Measurements from ENCODE around the gene POU2F1. TPM values are rescaled to one million over a fixed set of nuclear protein-coding genes. Genes with fewer than 3 reads are reported as not detected.

Gene POU2F1
- total RNA-seq, 1 donor from 2014 or later: 4.0 TPM

DNA sequence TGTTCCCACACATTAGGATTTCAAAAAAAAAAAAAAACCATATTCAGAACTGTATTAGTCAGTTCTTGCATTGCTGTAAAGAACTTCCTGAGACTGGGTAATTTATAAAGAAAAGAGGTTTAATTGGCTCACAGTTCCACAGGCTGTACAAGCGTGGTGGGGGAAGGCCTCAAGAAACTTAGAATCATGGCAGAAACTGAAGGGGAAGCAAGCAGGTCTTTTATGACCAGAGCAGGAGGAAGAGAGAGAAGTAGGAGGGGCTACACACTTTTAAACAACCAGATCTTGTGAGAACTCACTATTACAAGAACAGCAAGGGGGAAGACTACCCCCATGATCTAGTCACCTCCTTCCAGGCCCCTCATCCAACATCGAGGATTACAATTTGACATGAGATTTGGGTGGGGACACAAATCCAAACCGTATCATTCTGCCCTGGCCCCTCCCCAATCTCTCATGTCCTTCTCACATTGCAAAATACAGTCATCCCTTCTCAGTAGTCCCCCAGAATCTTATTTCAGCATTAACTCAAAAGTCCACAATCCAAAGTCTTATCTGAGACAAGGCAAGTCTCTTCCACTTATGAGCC lies 51.8 kb downstream of the POU2F1 start:
- no peak for DNase-seq (ENCODE audit: low read depth, low spot score)

DNA sequence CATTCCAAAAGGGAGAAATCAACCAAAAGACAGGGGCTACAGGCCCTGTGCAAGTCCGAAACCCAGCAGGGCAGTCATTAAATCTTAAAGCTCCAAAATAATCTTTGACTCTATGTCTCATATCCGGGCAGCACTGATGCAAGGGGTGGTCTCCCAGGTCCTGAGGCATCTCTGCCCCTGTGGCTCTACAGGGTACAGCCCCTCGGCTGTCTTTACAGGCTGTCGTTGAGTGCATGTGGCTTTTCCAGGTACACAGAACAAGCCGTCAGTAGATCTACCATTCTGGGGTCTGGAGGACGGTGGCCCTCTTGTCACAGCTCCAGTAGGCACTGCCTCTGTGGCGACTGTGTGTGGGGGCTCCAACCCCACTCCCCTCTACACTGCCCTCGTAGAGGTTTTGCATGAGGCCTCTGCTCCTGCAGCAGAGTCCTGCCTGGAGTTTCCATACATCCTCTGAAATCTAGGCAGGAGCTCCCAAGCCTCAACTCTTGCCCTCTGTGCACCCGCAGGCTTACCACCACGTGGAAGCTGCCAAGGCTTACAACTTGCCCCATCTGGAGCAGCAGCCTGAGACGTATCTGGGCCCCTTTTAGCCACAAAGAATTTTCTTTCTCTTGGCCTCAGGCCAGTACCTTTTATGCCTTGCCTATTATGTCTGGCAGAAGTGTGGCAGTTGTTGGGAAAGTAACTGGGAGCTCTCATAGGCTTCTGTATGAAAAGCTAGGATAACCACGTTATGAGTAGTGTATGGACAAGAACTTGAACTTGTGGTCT lies 52.5 kb downstream of the POU2F1 start:
- no peak for DNase-seq (ENCODE audit: low read depth, low spot score)

DNA sequence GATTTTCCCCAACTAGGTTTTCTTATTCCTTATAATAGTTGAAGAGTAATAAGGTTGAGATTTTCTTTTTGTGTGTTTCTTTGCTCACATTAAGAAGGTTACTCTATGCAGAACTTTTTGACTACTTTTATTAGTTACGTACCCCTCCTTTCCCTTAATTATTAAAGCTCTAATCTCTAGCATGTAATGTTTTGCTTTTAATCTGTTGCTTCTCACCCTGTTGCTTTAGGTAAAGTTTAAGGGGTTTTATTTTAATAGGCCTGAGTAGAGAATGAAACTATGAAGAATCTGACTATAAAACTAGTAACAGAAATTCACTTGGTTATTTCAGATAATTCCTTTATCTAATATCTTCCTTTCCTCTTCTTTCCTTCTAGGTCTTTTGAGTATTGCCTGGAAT lies 53.4 kb downstream of the POU2F1 start:
- DNase-seq (ENCODE audit: low read depth, low spot score): no peak

DNA sequence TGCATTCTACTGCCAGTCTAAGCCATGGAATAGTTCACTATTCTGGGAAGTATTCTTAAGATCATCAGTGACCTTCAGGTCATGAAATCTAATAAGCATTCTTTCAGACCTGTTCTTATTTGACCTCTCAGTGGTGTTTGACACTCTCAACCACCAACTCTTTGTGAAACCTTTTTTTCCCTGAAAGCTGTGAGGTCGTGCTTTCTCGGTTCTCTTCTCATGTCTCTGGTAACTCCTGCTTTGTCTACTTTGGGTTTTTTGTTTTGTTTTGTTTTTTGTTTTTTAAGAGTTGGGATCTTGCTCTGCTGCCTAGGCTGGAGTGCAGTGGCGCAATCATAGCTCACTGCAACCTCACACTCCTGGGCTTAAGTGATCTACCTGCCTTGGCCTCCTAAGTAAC lies 56.3 kb downstream of the POU2F1 start:
- DNase-seq (ENCODE audit: low read depth, low spot score): no peak

DNA sequence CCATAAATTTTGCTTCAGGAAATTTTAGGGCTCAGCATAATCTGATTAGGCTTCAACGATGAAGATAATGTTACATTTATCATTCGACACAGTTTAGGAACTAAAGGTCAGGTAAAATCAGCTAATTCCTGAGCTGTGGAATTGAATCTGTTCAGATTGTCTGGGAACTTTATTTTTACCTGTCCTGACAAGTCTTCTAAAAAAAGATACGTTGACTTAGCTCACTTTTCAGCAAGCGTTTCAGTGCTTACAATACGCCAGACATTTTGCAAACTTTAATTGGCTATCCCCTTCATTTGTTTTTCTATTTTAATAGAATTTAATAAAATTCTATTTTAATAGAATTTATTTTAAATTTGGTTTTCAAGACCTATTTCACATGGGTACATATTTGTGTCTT lies 57.8 kb downstream of the POU2F1 start:
- no peak for DNase-seq (ENCODE audit: low read depth, low spot score)

DNA sequence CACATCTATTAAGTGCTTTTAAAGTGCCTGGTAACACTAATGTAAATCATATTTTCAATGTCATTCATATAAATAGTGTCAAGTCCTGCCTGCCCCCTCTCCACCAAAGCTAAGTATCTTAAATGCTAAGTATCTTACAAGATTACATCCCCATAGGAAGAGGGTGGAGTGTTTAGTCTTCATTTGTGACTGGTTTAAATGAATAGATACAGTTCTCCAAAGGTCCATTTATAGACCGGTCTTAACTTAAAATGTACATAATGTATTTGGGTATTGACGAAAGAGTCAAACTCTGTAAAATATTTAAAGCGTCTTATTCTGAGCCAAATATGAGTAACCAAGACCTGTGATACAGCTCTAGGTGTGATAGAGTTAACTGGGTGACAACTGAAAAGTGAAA lies 60.2 kb downstream of the POU2F1 start:
- no peak for DNase-seq (ENCODE audit: low read depth, low spot score)

DNA sequence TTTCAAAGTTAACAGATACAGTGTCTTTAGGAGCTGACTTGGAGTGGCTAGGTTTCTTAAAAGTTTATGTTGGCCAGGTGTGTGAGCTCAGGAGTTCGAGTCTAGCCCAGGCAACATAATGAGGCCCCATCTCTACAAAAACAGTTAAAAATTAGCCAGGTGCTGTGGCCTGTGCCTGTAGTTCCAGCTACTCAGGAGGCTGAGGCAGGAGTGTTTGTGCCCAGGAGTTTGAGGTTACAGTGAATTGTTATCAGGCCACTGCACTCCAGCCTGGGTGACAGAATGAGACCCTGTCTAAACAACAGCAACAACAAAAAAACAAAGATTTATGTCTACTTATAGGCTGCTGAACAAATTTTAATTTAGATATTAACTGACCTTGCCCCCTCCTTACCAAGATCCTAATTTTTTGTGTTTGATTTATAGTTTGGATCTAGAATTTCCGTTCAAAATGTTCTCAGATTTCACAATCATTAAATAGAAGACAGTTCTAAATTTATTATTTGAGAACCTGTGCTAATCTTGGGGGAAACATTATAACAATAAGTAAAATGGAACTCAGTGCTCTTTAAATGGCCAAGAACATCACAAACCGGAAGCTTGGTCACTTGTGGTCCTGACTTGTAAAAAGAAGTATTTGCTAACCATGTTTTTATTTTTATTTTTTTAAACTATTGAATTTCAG lies 67.8 kb downstream of the POU2F1 start:
- DNase-seq (ENCODE audit: low read depth, low spot score): no peak

DNA sequence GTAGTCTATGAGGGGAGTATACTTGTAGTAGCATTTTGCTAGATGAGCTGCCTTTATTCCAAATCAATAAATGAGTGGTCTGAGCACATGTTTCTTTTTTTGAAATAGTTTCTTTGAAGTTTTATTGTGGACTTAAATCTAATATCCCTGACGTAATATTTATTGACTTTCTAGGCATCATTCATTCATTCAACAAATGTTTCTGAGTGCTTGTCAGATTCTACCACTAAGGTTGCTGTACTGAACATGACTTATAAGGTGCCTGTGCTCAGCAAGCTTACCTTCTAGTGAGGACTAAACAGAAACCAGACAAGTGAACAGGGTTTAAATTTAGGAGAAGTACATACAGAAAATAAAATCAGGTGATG lies 68.4 kb downstream of the POU2F1 start:
- no peak for DNase-seq (ENCODE audit: low read depth, low spot score)

DNA sequence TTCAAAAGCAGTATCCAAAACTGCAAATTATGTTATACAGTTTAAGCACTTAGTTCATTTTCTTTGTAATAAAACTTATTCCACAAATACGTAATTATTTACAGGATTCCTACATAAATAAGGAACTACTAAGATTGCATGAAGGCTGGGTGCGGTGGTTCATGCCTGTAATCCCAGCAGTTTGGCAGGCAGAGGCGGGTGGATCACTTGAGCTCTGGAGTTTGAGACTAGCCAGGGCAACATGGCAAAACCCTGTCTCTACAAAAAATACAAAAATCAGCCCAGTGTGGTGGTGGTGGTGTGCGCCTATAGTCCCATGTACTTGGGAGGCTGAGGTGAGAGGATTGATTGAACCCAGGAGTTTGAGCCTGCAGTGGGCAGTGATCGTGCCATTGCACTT lies 69.3 kb downstream of the POU2F1 start:
- no peak for DNase-seq (ENCODE audit: low read depth, low spot score)

DNA sequence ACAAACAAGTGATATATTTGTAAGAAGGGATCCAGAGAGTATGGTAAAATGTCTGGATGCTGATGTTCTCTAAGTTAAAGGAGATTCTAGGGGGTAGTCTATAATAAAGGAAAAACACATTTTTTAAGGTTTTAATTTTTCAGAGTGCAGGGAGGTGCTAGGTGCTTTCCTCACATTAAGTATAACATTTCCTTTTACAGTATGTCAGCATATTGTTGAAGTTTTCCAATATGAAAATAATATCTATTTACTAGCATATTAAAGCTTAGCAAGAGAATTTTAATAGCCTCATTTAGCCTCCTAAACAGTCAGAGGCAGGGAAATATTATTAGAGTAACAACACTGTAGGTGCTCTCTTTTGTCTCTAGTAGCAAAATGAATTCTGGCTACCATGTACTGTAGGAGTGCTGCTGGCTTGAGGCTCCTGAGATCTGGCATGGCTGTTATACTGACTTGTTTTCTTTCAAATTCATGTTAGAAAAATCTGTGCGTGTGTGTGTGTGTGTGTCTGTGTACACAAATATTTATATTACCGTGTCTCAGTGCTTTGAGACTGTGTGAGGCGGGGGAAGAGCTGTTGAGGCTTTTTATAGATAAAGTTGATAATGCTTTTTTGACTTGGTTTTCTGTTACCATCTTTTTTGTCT lies 71.0 kb downstream of the POU2F1 start:
- no peak for DNase-seq (ENCODE audit: low read depth, low spot score)

DNA sequence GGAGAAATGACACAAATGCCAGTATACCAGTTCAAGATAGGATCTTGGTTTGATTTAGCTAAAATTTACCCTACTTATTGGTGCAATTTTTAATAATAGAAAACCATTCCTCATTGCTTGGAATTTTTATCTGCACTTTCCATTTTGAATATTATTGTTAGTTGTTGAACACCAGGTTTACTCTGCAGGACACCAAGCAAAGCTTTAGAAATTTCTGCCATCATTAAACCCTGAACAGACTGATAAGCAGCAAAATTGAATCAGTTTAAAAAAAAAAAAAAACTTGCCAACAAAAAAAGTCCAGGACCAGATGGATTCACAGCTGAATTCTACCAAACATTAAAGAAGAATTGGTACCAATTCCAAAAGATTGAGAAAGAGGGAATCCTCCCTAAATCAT lies 71.5 kb downstream of the POU2F1 start:
- no peak for DNase-seq (ENCODE audit: low read depth, low spot score)

DNA sequence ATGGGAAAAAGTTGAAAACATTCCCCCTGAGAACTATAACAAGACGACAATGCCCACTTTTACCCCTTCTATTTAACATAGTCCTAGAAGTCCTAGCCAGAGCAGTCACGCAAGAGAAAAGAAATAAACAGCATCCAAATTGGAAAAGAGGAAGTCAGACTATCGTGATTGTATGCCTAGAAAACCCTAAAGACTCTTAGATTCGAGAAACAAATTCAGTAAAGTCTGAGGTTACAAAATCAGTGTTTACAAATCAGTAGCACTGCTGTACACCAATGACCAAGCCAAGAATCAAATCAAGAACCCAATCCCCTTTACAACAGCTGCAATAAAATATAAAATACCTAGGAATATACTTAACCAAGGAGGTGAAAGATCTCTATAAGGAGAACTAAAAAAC lies 72.4 kb downstream of the POU2F1 start:
- DNase-seq (ENCODE audit: low read depth, low spot score): no peak

DNA sequence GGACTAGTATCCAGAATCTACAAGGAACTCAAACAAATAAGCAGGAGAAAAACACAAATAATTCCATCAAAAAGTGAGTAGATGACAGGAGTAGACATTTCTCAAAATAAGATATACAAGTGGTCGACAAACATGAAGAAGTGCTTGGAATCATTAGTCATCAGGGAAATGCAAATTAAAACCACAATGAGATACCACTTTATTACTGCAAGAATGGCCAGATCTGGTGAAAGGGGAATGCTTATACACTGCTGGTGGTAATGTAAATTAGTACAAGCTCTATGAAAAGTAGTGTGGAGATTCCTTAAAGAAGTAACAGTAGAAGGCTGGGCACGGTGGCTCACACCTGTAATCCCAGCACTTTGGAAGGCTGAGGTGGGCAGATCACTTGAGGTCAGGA lies 73.8 kb downstream of the POU2F1 start:
- no peak for DNase-seq (ENCODE audit: low read depth, low spot score)

DNA sequence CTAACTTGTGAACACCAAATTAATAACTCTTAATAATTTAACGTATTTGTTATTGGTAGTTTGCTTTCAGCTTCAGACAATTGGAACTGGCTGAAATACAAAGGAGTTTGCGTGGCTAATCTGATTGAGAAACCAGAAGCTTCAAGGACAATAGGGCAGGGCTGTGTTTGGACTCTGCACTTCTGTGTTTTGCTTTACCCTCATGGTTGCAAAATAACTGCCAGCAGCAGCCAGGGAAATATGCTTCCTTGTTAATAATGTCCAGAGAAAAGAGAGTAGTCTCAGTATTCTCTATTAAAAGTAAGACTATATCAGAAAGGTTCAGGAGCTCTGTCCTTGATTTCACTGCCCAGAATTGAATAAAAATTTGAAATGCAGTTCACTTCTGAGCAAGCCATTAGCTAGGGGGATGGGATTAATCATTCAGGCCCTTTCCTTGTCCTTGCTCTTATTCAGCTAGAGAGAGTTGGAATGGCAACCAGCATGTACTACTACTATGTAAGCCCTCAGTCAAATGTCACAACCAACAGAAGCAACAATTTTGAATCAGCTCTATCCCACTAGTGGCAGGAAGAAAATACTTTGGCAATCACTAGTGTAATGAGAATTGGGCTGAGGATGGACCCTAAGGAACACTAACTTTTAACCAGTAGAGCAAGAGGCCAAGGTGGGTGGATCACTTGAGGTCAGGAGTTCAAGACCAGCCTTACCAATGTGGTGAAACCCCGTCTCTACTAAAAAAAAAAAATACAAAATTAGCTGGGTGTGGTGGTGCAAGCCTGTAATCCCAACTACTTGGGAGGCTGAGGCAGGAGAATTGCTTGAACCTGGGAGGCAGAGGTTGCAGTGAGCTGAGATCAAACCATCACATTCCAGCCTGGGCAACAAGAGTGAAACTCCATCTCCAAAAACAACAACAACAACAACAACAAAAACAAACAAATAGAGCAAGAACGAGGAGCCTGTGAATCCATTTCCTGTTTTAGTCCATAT lies 76.8 kb downstream of the POU2F1 start:
- DNase-seq (ENCODE audit: low read depth, low spot score): no peak

DNA sequence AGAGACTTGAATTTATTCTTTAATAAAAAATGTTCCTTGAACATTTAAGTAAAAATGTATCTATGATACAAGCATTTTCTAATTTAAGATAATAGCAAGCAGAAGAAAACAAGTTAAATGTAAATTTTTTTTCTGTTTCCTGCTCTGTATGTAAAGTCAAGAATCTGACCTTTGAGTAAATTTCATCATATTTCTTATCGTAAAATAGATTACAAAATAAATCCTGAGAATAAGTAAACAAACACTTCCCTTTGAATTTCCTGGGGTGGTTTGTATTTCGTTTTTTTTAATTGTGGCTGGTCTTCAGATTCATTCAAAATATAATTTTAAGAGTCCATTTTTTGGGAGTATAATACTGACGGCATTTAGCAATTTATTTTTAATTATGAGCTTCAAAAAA lies 77.6 kb downstream of the POU2F1 start:
- DNase-seq (ENCODE audit: low read depth, low spot score): no peak

DNA sequence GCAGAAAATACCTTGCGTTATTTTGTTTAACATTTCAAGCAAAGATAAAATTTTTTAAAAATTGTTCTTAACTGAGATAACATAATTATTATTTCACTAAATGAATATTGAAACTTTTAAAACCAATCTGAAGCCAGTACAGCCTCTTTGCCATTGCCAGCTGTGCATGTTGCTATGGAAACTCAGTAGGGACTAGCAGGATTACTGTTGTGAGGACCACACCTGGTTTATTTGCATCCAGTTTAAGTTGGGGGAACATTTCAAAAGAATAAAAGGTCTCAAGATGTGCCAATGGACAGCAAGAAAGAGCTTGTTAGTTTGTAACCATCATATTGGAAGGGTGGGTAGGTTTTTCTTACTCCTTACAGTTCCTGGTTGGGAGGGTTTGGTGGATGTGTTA lies 80.7 kb downstream of the POU2F1 start:
- DNase-seq (ENCODE audit: low read depth, low spot score): no peak

DNA sequence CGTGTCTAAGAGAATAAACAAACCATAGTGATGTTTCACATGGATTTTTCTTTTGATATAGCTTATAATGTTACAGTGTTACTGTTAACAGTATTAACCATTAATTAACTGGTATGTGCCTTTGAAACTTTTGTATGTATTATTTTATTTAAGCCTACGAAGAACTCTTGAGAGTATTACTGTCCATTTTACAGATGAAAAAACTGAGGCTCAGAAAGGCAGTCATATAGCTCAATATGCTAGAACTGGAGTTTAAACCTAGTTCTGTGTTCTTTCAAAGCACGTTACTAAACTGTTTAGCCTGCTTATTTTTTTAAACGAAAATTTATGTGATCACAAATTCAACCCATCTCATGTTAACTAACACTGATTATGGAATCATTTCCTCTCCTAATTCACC lies 83.5 kb downstream of the POU2F1 start:
- DNase-seq (ENCODE audit: low read depth, low spot score): no peak

DNA sequence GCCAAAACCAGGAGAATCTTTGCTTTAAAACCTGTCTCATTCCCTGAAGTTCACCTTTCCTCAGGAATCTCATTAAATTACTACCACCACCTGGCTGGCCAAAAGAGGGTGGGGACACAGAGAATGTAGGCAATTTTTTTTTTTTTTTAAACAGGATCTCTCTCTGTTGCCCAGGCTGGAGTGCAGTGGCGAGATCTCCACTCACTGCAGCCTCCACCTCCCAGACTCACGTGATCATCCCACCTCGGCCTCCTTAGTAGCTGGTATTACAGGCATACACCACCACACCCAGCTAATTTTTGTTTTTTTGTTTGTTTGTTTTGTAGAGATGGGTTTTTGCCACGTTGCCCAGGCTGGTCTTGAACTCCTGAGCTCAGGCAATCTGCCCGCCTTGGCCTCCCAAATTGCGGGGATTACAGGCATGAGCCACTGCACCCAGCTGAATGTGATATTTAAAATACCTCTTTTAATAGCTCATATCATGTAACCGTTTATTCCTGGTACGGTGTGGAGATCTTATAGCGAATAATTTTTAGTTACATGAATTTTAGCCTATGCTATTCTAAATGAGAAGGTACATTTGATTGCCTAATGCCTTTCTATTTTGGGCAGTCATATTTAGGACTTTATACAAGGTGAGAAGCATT lies 84.5 kb downstream of the POU2F1 start:
- DNase-seq (ENCODE audit: low read depth, low spot score): no peak

DNA sequence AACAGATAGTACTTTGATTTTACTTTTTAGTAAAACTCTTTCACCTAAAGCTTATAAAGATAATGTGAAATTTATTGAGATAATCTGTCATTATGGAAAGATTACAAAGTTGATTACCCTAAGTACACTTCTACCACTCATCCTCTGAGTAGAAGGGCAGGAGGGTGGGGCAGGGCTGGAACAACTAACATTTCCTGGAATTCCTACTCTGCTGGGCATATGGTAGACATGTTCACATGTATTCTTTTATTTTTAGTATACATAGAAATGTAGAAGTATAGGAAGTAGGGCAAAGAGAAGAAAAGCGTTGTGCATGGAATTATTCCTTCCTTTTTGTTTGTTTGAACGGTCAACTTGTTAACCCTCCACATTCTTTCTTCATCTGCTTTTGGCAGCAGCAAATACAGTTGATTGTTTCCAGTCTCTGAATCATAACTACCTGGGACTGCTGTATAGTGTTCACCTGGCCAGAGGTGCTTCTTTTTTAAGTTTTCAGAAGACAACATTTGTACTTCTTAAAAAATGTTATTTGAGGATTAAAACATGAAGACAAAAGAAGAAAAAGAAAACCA lies 85.1 kb downstream of the POU2F1 start:
- DNase-seq (ENCODE audit: low read depth, low spot score): no peak

DNA sequence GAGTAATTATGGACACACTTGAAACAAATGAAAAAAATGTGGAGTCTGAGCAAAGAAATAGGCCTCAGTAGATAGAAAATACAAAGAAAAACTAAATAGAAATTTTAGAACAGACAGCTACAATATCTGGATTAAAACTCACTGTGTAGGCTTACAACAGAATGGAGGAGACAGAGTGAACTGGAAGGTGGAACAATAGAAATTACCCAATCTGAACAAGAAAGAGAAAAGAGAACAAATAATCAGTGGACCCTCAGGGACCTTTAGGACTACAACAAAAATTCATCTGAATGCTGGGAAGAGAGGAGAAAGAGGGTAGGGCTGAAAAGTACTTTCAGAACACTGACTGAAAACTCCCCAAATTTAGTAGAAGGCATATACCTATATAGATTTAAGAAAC lies 90.0 kb downstream of the POU2F1 start:
- no peak for DNase-seq (ENCODE audit: low read depth, low spot score)
